Naive thymus-derived CD4-positive, alpha-beta T cell (primary cell): ENCODE measurements around the gene C21orf58. TPM values are rescaled to one million over a fixed set of nuclear protein-coding genes. Genes with fewer than 3 reads are reported as not detected.

Source experiments
- ATAC-seq: fragments of 150-1000 bp; cut with Tn5 transposase; 2 replicates; pipeline ENCODE4 v1.10.0; 2021; ENCODE audit warnings: mild to moderate bottlenecking, moderate library complexity
- CTCF ChIA-PET: fragments of 350-600 bp; sonication (Branson Sonifier 250); formaldehyde crosslinking; loops from one replicate; lab custom pipeline; 2021; ENCODE audit warnings: antibody characterized with exemption; lab: Charles Lee
- POLR2A ChIA-PET: fragments of 350-600 bp; sonication (Branson Sonifier 250); formaldehyde crosslinking; loops from one replicate; lab custom pipeline; 2021; ENCODE audit warnings: antibody characterized with exemption, inconsistent platforms; lab: Charles Lee
- DNase-seq, 9 donors: peaks; one replicate each; pipeline versions ENCODE4 v3.0.0 to v3.0.0-alpha.2; 2020 to 2022; ENCODE audit warnings: mixed read lengths in 1 of 9
- H3K27ac ChIP-seq: one replicate; pipeline ENCODE4 v1.7.0; 2013; ENCODE audit warnings: mild to moderate bottlenecking, low read depth, low read length, moderate library complexity
- H3K27me3 ChIP-seq, 2 donors: one replicate each; pipeline ENCODE4 v1.7.0; 2013; ENCODE audit warnings: low read length in 2 of 2, mild to moderate bottlenecking in 2 of 2, moderate library complexity in 2 of 2; ENCODE audit not compliant: control insufficient read depth in 2 of 2, insufficient read depth in 2 of 2
- H3K36me3 ChIP-seq, 3 experiments: 1 replicate in 2 of 3; 2 replicates in 1 of 3; pipeline ENCODE4 v1.7.0; 2013; ENCODE audit warnings: low read length in 3 of 3, mild to moderate bottlenecking in 3 of 3, moderate library complexity in 1 of 3; ENCODE audit not compliant: insufficient read depth in 3 of 3, control insufficient read depth in 2 of 3
- H3K4me1 ChIP-seq, 2 donors: one replicate each; pipeline ENCODE4 v1.7.0; 2013; ENCODE audit warnings: low read length in 2 of 2, mild to moderate bottlenecking in 2 of 2, moderate library complexity in 1 of 2; ENCODE audit not compliant: control insufficient read depth in 2 of 2, insufficient read depth in 2 of 2
- H3K4me3 ChIP-seq: 2 replicates; pipeline ENCODE4 v1.7.0; 2013; ENCODE audit warnings: mild to moderate bottlenecking, low read length
- H3K9me3 ChIP-seq, 3 experiments: 1 replicate in 2 of 3; 2 replicates in 1 of 3; pipeline ENCODE4 v1.7.0; 2013; ENCODE audit warnings: low read length in 3 of 3; ENCODE audit not compliant: control insufficient read depth in 2 of 3
- H3K27ac Mint-ChIP-seq, 9 donors: one replicate each; pipeline ENCODE4 v1.8.0; 2020 to 2022; ENCODE audit warnings: mixed read lengths in 9 of 9, mild to moderate bottlenecking in 8 of 9, moderate library complexity in 5 of 9, inconsistent platforms in 2 of 9
- H3K27me3 Mint-ChIP-seq, 5 donors: one replicate each; pipeline ENCODE4 v1.8.0; 2021 to 2022; ENCODE audit warnings: mixed read lengths in 5 of 5, mild to moderate bottlenecking in 1 of 5
- H3K36me3 Mint-ChIP-seq, 5 donors: one replicate each; pipeline ENCODE4 v1.8.0; 2020 to 2022; ENCODE audit warnings: mixed read lengths in 5 of 5, mild to moderate bottlenecking in 3 of 5, inconsistent platforms in 1 of 5
- H3K4me1 Mint-ChIP-seq, 7 donors: one replicate each; pipeline ENCODE4 v1.8.0; 2020 to 2022; ENCODE audit warnings: mixed read lengths in 7 of 7, mild to moderate bottlenecking in 3 of 7, inconsistent platforms in 1 of 7
- H3K4me3 Mint-ChIP-seq, 10 donors: one replicate each; pipeline ENCODE4 v1.8.0; 2020 to 2022; ENCODE audit warnings: mild to moderate bottlenecking in 10 of 10, mixed read lengths in 10 of 10, moderate library complexity in 6 of 10, inconsistent platforms in 2 of 10
- H3K9me3 Mint-ChIP-seq, 11 donors: one replicate each; pipeline ENCODE4 v1.8.0; 2020 to 2022; ENCODE audit warnings: mixed read lengths in 11 of 11, mild to moderate bottlenecking in 4 of 11, inconsistent platforms in 1 of 11, moderate library complexity in 1 of 11
- intact Hi-C, 2 donors: fragments of 100-400 bp; cut with micrococcal nuclease; formaldehyde crosslinking; loops; one replicate each; pipeline ENCODE4 v1.15.1; 2023
- polyA plus RNA-seq, 2 donors: library from polyadenylated mRNA; unstranded; fragments of 300-500 nt; fragmentation: Illumina TruSeq; gene quantifications; one replicate each; pipeline ENCODE4 v1.2.3, GENCODE V29; 2021
- total RNA-seq, 6 experiments: library from RNA in 5 of 6; stranded (reverse) in 5 of 6; gene quantifications; 1 replicate in 5 of 6; 2 replicates in 1 of 6; pipeline ENCODE4 v1.2.3 and lab custom pipeline; 2021 to 2026

The C21orf58 gene
- total and polyA plus RNA-seq, 7 experiments from 2014 or later = 0.59 to 38.4 (median 5.7) TPM

DNA sequence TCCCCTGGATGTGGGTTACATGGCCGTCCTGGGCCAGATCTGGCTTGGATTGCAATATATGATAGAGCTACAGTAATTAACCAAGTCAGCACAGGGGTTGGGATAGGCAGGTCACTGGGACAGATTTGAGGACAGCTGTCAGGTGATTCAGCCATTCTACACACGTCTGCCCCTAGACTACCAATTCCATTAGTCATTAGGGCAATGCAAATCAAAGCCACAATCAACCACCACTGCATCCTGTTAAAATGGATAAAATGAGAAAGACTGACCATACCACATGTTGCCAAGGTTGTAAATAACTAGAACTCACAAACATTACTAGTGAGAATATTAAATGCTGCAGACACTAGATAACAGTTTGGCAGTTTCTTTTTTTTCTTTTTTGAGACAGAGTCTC is 16.0 kb downstream of the C21orf58 start:
- Mint-ChIP-seq H3K4me3 (no peak overlapping the region), H3K36me3 (peaks cover 0 to 36% (median 14%) of the 10 kb centered on the region in 5 donors), H3K4me1 (peaks cover 0 to 6% (median 0%) of the 10 kb centered on the region in 7 donors), H3K9me3 (peaks cover 0 to 3% (median 0%) of the 10 kb centered on the region in 11 donors), H3K27ac (no peak overlapping the region), H3K27me3 (no peaks in the 10 kb centered on the region)
- DNase-seq (no peak), ATAC-seq (peak; percentile 82)
- ChIA-PET CTCF (no interaction called here), POLR2A (no interaction called here)
- H3K4me1 ChIP-seq = no peaks in the 10 kb centered on the region
- H3K27ac ChIP-seq = no peak overlapping the region
- no peaks in the 10 kb centered on the region for H3K27me3 ChIP-seq
- H3K4me3 ChIP-seq = no peak overlapping the region
- H3K36me3 ChIP-seq = no peaks in the 10 kb centered on the region
- intact Hi-C loops = no loop called here
- H3K9me3 ChIP-seq = no peaks in the 10 kb centered on the region

- Mint-ChIP-seq H3K36me3 (peaks cover 0 to 27% (median 13%) of the 10 kb centered on the region in 5 donors), H3K27me3 (no peaks in the 10 kb centered on the region), H3K4me3 (no peak overlapping the region), H3K9me3 (peaks cover 0 to 1% (median 0%) of the 10 kb centered on the region in 11 donors), H3K4me1 (peaks cover 0 to 6% (median 0%) of the 10 kb centered on the region in 7 donors), H3K27ac (peak overlapping the region in 1 of 9 donors; percentile 1)
- peaks cover 0 to 5% (median 0%) of the 10 kb centered on the region in 3 experiments for H3K36me3 ChIP-seq
- CTCF ChIA-PET = no interaction called here
- no peak overlapping the region for H3K4me3 ChIP-seq
- H3K9me3 ChIP-seq = no peaks in the 10 kb centered on the region
- ATAC-seq = peak; percentile 70
- intact Hi-C loops = no loop called here
- H3K27me3 ChIP-seq = no peaks in the 10 kb centered on the region
- DNase-seq = no peak
- H3K27ac ChIP-seq = no peak overlapping the region
- H3K4me1 ChIP-seq = no peaks in the 10 kb centered on the region
- POLR2A ChIA-PET = no interaction called here
Observed at GRCh38 chr21:46304955-46305354, 18.7 kb downstream of the C21orf58 start.

GRCh38 chr21:46304437-46304836 is 19.2 kb downstream of the C21orf58 start:
- ATAC-seq = no peak
- Histone ChIP-seq H3K36me3 (peaks cover 0 to 5% (median 0%) of the 10 kb centered on the region in 3 experiments), H3K4me3 (no peak overlapping the region), H3K27me3 (no peaks in the 10 kb centered on the region), H3K9me3 (no peaks in the 10 kb centered on the region), H3K4me1 (no peaks in the 10 kb centered on the region), H3K27ac (no peak overlapping the region)
- peak overlapping the region in 1 of 9 donors; percentile 1 for H3K27ac Mint-ChIP-seq
- peaks cover 0 to 30% (median 13%) of the 10 kb centered on the region in 5 donors for H3K36me3 Mint-ChIP-seq
- H3K9me3 Mint-ChIP-seq = peaks cover 0 to 1% (median 0%) of the 10 kb centered on the region in 11 donors
- peaks cover 0 to 6% (median 0%) of the 10 kb centered on the region in 7 donors for H3K4me1 Mint-ChIP-seq
- no peak overlapping the region for H3K4me3 Mint-ChIP-seq
- POLR2A ChIA-PET = no interaction called here
- no peaks in the 10 kb centered on the region for H3K27me3 Mint-ChIP-seq
- CTCF ChIA-PET = no interaction called here
- DNase-seq = no peak
- intact Hi-C loops = no loop called here

- Histone ChIP-seq H3K4me1 (no peaks in the 10 kb centered on the region), H3K27ac (no peak overlapping the region), H3K27me3 (no peaks in the 10 kb centered on the region), H3K36me3 (peaks cover 0 to 5% (median 0%) of the 10 kb centered on the region in 3 experiments), H3K4me3 (no peak overlapping the region), H3K9me3 (no peaks in the 10 kb centered on the region)
- H3K27me3 Mint-ChIP-seq = peaks cover 0 to 6% (median 0%) of the 10 kb centered on the region in 5 donors
- H3K4me3 Mint-ChIP-seq = no peak overlapping the region
- ChIA-PET CTCF (no interaction called here), POLR2A (no interaction called here)
- peaks cover 0 to 4% (median 4%) of the 10 kb centered on the region in 7 donors for H3K4me1 Mint-ChIP-seq
- intact Hi-C loops = no loop called here
- DNase-seq (no peak), ATAC-seq (no peak)
- peaks cover 0 to 23% (median 7%) of the 10 kb centered on the region in 5 donors for H3K36me3 Mint-ChIP-seq
- peaks cover 0 to 1% (median 0%) of the 10 kb centered on the region in 11 donors for H3K9me3 Mint-ChIP-seq
- no peak overlapping the region for H3K27ac Mint-ChIP-seq
Observed at GRCh38 chr21:46301759-46302158, 21.9 kb downstream of the C21orf58 start.

DNA sequence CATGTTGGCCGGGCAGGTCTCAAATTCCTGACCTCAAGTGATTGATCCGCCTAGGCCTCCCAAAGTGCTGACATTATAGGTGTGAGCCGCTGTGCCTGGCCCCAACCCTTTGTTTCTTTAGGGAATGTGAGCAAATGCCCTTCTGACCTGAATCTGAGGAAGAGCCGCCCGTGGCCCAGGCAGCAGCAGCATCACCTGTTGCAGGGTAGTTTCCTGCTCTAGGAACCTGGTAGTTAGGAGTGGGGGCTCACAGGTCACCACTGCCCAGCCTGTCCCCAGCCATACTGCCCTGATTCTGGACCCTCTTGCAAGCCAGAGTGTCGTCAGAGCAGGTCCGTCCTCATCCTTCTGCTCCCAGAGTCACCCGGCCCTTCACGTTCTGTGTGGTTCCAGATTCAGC is 24.5 kb downstream of the C21orf58 start:
- ATAC-seq = no peak
- Histone ChIP-seq H3K27ac (no peak overlapping the region), H3K27me3 (no peaks in the 10 kb centered on the region), H3K9me3 (no peaks in the 10 kb centered on the region), H3K4me1 (no peaks in the 10 kb centered on the region), H3K36me3 (peaks cover 0 to 5% (median 0%) of the 10 kb centered on the region in 3 experiments), H3K4me3 (no peak overlapping the region)
- peak overlapping the region in 5 of 10 donors; percentile 9 to 54 (median 27) for H3K4me3 Mint-ChIP-seq
- DNase-seq = no peak
- H3K9me3 Mint-ChIP-seq = peaks cover 0 to 5% (median 0%) of the 10 kb centered on the region in 11 donors
- ChIA-PET CTCF (no interaction called here), POLR2A (interaction anchor here (0.5 kb wide), 1 partner anchor 110 kb away, joined by 3 read pairs; no protein-coding TSS in a partner anchor)
- intact Hi-C loops = no loop called here
- peak overlapping the region in 1 of 9 donors; percentile 52 for H3K27ac Mint-ChIP-seq
- peaks cover 0 to 19% (median 10%) of the 10 kb centered on the region in 7 donors for H3K4me1 Mint-ChIP-seq
- H3K36me3 Mint-ChIP-seq = peaks cover 0 to 15% (median 0%) of the 10 kb centered on the region in 5 donors
- peaks cover 0 to 6% (median 0%) of the 10 kb centered on the region in 5 donors for H3K27me3 Mint-ChIP-seq

DNA sequence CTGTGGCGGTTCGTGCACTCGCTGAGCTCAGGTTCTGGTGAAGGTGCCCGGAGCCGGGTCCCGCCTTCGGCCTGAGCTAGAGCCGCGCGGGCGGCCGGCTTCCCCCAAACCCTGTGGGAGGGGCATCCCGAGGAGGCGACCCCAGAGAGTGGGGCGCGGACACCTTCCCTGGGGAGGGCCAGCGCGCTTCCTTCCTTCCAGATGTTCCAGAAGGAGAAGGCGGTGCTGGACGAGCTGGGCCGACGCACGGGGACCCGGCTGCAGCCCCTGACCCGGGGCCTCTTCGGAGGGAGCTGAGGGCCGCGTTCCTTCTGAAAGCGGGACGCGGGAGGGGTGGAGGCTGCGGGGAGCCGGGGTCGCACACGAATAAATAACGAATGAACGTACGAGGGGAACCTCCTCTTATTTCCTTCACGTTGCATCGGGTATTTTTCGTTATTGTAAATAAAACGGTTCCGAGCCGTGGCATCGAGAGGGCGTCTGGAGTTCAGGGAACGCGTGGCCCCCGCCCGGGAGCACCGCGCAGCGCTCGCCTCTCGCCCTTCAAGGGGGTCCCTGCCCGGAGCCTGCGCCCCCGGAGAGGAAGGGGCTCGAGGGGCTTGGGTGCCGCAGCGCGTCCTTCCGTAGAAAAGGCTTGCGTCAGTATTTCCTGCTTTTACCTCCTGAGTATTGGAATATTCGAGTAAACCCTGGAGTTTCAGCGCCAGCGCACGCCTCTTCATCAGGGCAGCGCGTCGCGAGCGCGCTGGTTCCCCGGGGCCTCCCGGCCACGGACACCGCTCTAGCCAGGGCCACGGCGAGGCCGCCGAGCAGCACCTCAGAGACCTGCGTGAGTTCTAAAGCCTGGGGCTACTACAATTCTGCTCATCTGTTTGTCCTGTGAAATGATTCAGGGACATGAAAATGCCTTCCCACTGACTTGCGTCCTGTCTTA is 26.1 kb downstream of the C21orf58 start:
- H3K27ac ChIP-seq = no peak overlapping the region
- Mint-ChIP-seq H3K9me3 (peaks cover 0 to 5% (median 0%) of the 10 kb centered on the region in 11 donors), H3K4me1 (peaks cover 0 to 19% (median 10%) of the 10 kb centered on the region in 7 donors), H3K27me3 (peaks cover 0 to 6% (median 0%) of the 10 kb centered on the region in 5 donors), H3K4me3 (peak overlapping the region in 9 of 10 donors; percentile 61 to 93 (median 78)), H3K27ac (peak overlapping the region in 5 of 9 donors; percentile 65 to 89 (median 69)), H3K36me3 (peaks cover 0 to 11% (median 0%) of the 10 kb centered on the region in 5 donors)
- H3K4me3 ChIP-seq = no peak overlapping the region
- H3K27me3 ChIP-seq = no peaks in the 10 kb centered on the region
- peak in 4 of 9 donors; percentile 2 to 25 (median 10) for DNase-seq
- no peaks in the 10 kb centered on the region for H3K9me3 ChIP-seq
- H3K36me3 ChIP-seq = peaks cover 0 to 5% (median 0%) of the 10 kb centered on the region in 3 experiments
- CTCF ChIA-PET = no interaction called here
- POLR2A ChIA-PET = interaction anchor here (0.7 kb wide), 1 partner anchor 14 kb away, joined by 4 read pairs; no protein-coding TSS in a partner anchor
- H3K4me1 ChIP-seq = no peaks in the 10 kb centered on the region
- ATAC-seq = no peak
- intact Hi-C loops = no loop called here
